GM06990 (cell line): ENCODE measurements around the gene CLPTM1.

Source experiments
- DNase-seq: peaks from one replicate; pipeline ENCODE4 v3.0.0-alpha.2; 2011; ENCODE audit not compliant: insufficient read length; ENCODE audit errors: extremely low read depth
- H3K27me3 ChIP-seq: replicated peaks from 2 replicates; pipeline ENCODE4 v1.6.0; 2011; ENCODE audit warnings: low read length; ENCODE audit not compliant: control insufficient read depth, insufficient read depth
- H3K36me3 ChIP-seq: 2 replicates; pipeline ENCODE4 v1.5.1; 2011; ENCODE audit warnings: low read length; ENCODE audit not compliant: control insufficient read depth, insufficient read depth
- H3K4me3 ChIP-seq: replicated peaks from 2 replicates; pipeline ENCODE4 v1.5.1; 2011; ENCODE audit warnings: low read depth, mild to moderate bottlenecking, control low read depth, low read length
- CTCF ChIP-seq: IDR thresholded peaks from 2 replicates; pipeline ENCODE4 v1.5.1; 2011; ENCODE audit warnings: low read length, control low read depth, mild to moderate bottlenecking, inconsistent platforms; ENCODE audit not compliant: insufficient read depth, poor library complexity, severe bottlenecking

Gene CLPTM1

GRCh38 chr19:45005787-45006186 is 50.6 kb downstream of the CLPTM1 start:
- Histone ChIP-seq H3K4me3 (no peak overlapping the region), H3K27me3 (no peaks in the 10 kb centered on the region), H3K36me3 (peaks cover 9% of the 10 kb centered on the region)
- no peak for TF ChIP-seq CTCF
- no peak for DNase-seq

- TF ChIP-seq CTCF, result no peak
- H3K27me3 ChIP-seq, result no peaks in the 10 kb centered on the region
- DNase-seq, result no peak
- H3K36me3 ChIP-seq, result peaks cover 10% of the 10 kb centered on the region
- no peak overlapping the region for H3K4me3 ChIP-seq
Measured at GRCh38 chr19:45008552-45008951, 53.4 kb downstream of the CLPTM1 start.

- Histone ChIP-seq H3K36me3 (peaks cover 10% of the 10 kb centered on the region), H3K27me3 (no peaks in the 10 kb centered on the region), H3K4me3 (no peak overlapping the region)
- no peak for DNase-seq
- TF ChIP-seq CTCF, result no peak
Measured at GRCh38 chr19:45009625-45010255, 54.6 kb downstream of the CLPTM1 start.

GRCh38 chr19:45010306-45010705 is 55.1 kb downstream of the CLPTM1 start:
- H3K36me3 ChIP-seq, result peaks cover 10% of the 10 kb centered on the region
- no peak overlapping the region for H3K4me3 ChIP-seq
- DNase-seq, result no peak
- no peaks in the 10 kb centered on the region for H3K27me3 ChIP-seq
- TF ChIP-seq CTCF, result no peak

GRCh38 chr19:45011959-45012358 is 56.8 kb downstream of the CLPTM1 start:
- Histone ChIP-seq H3K27me3 (no peaks in the 10 kb centered on the region), H3K4me3 (no peak overlapping the region), H3K36me3 (peaks cover 6% of the 10 kb centered on the region)
- no peak for DNase-seq
- TF ChIP-seq CTCF, result no peak
